Prostate gland (tissue), 2 donors: ENCODE data around the gene RGPD8.

Experiments
- CTCF ChIP-seq, 4 experiments: fragments of 200-600 bp in 2 of 4; fragments of 450-650 bp in 2 of 4; sonication (generic) in 2 of 4; IDR thresholded peaks; 1 replicate in 3 of 4; 2 replicates in 1 of 4; pipeline ENCODE4 v1.5.1; 2016 to 2019; ENCODE audit warnings: antibody characterized with exemption in 4 of 4, mild to moderate bottlenecking in 2 of 4, moderate library complexity in 2 of 4
- POLR2A ChIP-seq: fragments of 450-650 bp; IDR thresholded peaks from one replicate; pipeline ENCODE4 v1.6.1; 2016; ENCODE audit warnings: antibody characterized with exemption, mild to moderate bottlenecking
- POLR2AphosphoS5 ChIP-seq: sonication (generic); formaldehyde crosslinking; IDR thresholded peaks from one replicate; pipeline ENCODE4 v1.6.1; 2017; ENCODE audit warnings: antibody characterized with exemption

DNA sequence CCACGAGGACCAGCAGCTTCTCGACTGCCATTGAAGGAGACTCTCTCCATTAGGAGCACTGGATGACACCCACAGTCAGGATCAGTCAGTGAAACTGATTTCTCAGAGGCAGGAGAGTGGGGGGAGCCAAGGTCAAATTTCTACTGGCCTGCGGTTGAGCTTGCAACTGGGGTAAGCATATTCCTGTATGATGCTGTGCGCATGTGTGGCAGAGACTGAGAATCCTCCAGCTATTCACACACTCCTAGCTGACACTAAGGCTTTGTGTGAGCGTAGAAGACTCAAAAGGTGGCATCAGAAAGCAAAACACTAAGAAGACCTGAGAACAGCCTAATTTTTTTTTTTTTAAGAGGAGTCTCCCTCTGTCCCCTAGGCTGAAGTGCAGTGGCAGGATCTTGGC lies 28.7 kb upstream of the RGPD8 start:
- TF ChIP-seq CTCF (IDR thresholded peaks at IDR 0.05) = no peak
- no peak for TF ChIP-seq POLR2A
- no peak for TF ChIP-seq POLR2AphosphoS5
